ENCODE data around the gene ARHGEF4. TPM values are rescaled to one million over a fixed set of nuclear protein-coding genes. Genes with fewer than 3 reads are reported as not detected.

ARHGEF4 gene
- total RNA-seq, 2 experiments from 2014 or later, result 0.30 to 0.41 TPM

DNA sequence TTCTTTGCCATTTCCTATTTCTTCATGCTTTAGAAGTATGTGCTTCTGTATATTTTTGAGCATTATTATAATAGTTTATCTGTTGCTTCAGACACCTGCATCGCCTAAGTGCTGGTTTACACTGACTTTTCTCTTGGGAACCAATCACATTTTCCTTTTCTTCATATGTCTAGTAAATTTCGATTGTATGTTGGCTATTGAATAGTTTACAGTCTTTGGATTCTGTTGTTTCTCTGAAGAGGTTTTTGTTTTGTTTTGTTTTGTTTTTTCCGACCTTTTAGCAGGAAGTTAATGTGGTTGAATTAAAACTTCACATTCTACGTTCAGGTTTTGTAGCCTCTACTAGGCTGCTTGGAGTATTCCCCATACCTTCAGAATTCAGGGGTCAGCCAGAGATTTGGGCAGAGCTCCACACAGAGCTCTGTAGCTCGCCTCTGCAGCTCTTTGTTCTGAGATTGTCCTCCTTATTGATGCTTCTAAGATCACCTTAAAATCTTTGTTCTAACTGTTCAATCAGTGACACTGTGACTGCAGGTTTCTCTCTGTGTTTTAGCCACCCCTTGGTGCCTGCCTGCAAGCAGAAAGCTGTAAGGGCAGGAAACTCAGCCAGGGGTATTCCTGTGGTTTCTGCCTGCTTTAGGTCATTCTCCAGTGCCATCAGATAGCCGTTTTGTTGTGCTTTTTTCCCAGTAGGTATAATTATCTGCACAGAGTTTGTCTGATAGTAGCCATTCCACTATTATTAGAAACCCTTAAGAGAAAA lies 173.2 kb downstream of the ARHGEF4 start:
- DNase-seq (no peak), ATAC-seq (peak; percentile 30)
- Mint-ChIP-seq H3K4me3 (peak overlapping the region; percentile 31), H3K4me1 (peaks cover 31% of the 10 kb centered on the region), H3K9me3 (ENCODE audit: low read depth) (no peaks in the 10 kb centered on the region), H3K36me3 (peaks cover 1% of the 10 kb centered on the region), H3K27ac (peak overlapping the region; percentile 47), H3K27me3 (peaks cover 8% of the 10 kb centered on the region)
- CTCF ChIA-PET, result interaction anchor here (1.4 kb wide), 1 partner anchor 31 kb away, joined by 4 read pairs; no protein-coding TSS in a partner anchor

DNA sequence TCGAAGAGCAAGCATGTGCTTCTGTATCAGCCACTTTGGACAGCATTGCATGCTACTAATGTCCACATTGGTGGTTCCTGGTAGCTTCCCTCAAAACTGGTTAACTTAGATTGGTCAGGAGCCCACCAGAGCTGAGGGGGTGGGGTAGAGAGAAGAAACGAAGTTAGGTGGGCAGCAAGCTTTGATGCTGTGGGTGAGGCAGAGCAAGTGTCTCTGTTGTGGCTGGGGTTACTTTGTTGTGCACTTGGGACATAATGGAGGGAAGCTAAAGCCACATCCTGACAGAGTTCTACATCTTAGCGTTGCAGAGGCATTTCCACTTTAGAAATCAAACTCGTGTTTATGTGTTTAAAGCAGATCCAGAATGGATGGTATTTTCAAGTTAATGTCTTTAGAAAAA lies 173.9 kb downstream of the ARHGEF4 start:
- H3K9me3 Mint-ChIP-seq (ENCODE audit: low read depth), result no peaks in the 10 kb centered on the region
- H3K27ac Mint-ChIP-seq, result peak overlapping the region; percentile 80
- DNase-seq (peak; percentile 58), ATAC-seq (peak; percentile 80)
- peaks cover 8% of the 10 kb centered on the region for H3K27me3 Mint-ChIP-seq
- CTCF ChIA-PET, result interaction anchor here (1.4 kb wide), 1 partner anchor 31 kb away, joined by 4 read pairs; no protein-coding TSS in a partner anchor
- H3K36me3 Mint-ChIP-seq, result peaks cover 1% of the 10 kb centered on the region
- no peak overlapping the region for H3K4me3 Mint-ChIP-seq
- H3K4me1 Mint-ChIP-seq, result peaks cover 31% of the 10 kb centered on the region

DNA sequence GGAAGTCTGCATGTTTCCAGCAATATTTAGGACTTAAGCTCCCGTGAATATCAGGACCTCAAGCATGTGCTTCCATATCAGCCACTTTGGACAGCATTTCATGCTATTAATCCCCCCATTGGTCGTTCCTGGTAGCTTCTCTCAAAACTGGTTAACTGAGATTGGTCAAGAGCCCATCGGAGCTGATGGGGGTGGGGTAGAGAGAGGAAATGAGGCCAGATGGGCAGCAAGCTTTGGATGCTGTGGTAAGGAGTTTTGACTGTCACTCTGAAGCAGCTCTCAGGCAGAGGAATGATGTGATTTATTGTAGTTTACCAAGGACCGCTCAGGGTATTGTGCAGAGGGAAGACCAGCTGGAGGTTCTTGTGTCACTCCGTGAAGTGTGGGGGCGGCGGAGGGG lies 174.8 kb downstream of the ARHGEF4 start:
- CTCF ChIA-PET, result interaction anchor here (1.0 to 1.4 kb wide), 3 partner anchors 24 to 214 kb away, joined by 3 to 4 read pairs (median 3); no protein-coding TSS in a partner anchor
- Mint-ChIP-seq H3K27me3 (peaks cover 8% of the 10 kb centered on the region), H3K9me3 (ENCODE audit: low read depth) (no peaks in the 10 kb centered on the region)

DNA sequence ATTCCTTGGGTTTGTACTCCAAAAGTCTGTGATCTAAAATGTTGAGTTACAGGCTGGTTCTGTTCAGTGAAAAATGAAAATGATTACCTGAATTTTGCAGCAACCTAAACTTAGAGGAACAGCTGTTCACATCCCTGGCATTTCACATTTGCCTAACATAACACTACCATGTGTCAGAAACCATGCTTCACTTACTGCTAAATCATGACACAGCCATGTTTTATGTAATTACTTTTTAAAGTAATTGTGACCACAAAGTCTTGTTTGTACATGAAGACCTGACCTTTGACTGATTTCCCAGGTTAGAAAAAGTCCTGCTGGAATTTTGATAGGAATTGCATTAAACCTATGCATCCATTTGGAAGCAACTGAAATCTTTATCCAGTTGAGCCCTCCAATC lies 177.4 kb downstream of the ARHGEF4 start:
- Mint-ChIP-seq H3K4me1 (peaks cover 28% of the 10 kb centered on the region), H3K36me3 (no peaks in the 10 kb centered on the region)
- CTCF ChIA-PET, result no interaction called here

More for the DNA sequence above, 174.8 kb downstream of the ARHGEF4 start:
- no peak for DNase-seq
- no peak for ATAC-seq
- Mint-ChIP-seq H3K4me3 (no peak overlapping the region), H3K36me3 (peaks cover 1% of the 10 kb centered on the region), H3K27ac (no peak overlapping the region), H3K4me1 (peaks cover 31% of the 10 kb centered on the region)

DNA sequence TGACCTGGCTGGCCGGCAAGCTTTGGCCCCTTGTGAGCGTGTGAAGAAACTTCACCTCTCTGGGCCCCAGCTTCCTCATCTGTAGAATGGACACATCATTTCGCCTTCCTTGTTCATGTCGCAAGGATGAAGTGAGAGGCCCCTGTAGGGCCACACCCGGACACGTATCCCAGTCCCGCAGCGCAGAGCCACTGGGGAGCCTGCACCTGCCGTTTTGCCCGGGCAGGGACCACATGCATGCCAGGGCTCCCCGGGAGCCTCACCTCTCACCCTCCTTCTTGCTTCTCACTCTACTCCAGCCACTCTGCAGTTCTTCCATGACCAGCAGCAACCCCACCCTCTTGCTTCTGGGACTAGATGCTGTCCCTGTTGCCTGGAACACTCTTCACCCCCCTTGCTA lies 179.1 kb downstream of the ARHGEF4 start:
- ATAC-seq (no peak), DNase-seq (no peak)
- peaks cover 11% of the 10 kb centered on the region for H3K4me1 Mint-ChIP-seq
- no peaks in the 10 kb centered on the region for H3K36me3 Mint-ChIP-seq
- H3K27ac Mint-ChIP-seq, result no peak overlapping the region
- CTCF ChIA-PET, result no interaction called here
- H3K27me3 Mint-ChIP-seq, result peaks cover 18% of the 10 kb centered on the region
- no peak overlapping the region for H3K4me3 Mint-ChIP-seq
- H3K9me3 Mint-ChIP-seq (ENCODE audit: low read depth), result no peaks in the 10 kb centered on the region

More for the DNA sequence above, 177.4 kb downstream of the ARHGEF4 start:
- Mint-ChIP-seq H3K27ac (no peak overlapping the region), H3K4me3 (no peak overlapping the region), H3K27me3 (peaks cover 17% of the 10 kb centered on the region), H3K9me3 (ENCODE audit: low read depth) (no peaks in the 10 kb centered on the region)
- no peak for DNase-seq
- ATAC-seq, result no peak

DNA sequence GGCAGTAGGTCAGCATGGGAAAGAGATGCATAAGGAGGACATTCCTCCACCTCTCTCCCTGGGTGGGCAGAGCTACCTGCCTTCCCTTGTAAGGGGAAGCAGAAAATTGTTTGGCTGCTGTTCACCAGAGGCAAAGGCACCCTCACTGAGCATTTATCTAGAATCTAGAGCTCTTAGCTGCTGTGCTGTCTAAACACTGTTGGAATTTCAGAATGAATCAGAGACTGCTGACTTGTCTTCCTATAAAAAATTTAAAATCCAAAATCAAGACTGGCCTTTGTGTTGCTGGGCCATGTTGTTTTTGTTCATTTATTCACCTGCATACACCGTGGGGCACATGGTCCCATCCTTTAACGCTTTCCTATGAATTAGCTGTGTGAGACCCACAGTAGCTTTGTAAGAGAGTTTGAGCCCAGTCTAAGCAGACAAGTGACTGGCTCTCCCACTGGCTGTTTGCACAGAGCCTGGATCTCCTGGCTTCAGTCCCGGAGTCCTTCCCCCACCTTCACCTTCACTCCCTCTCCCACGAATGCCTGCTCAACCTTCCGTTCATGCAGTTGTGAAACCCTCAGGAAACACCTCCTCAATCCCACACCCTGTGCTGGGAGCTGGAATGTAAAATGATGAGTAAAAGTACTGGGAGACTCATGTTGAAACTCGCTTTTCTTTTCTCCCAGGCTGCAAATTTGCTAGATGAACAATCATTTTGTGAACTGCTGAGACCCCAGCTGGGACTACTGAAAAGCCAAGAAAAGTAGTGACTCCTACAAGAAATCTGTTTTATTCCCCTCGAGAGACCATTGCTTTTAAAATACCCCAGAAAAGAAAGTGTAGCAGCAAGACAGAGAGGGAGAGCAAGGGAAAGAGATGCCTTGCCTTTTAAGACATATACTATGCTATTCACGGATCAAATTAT lies 180.4 kb downstream of the ARHGEF4 start:
- Mint-ChIP-seq H3K4me1 (no peaks in the 10 kb centered on the region), H3K9me3 (ENCODE audit: low read depth) (no peaks in the 10 kb centered on the region), H3K4me3 (no peak overlapping the region), H3K27ac (no peak overlapping the region), H3K27me3 (peaks cover 26% of the 10 kb centered on the region), H3K36me3 (peaks cover 2% of the 10 kb centered on the region)
- CTCF ChIA-PET, result no interaction called here
- DNase-seq (no peak), ATAC-seq (no peak)

DNA sequence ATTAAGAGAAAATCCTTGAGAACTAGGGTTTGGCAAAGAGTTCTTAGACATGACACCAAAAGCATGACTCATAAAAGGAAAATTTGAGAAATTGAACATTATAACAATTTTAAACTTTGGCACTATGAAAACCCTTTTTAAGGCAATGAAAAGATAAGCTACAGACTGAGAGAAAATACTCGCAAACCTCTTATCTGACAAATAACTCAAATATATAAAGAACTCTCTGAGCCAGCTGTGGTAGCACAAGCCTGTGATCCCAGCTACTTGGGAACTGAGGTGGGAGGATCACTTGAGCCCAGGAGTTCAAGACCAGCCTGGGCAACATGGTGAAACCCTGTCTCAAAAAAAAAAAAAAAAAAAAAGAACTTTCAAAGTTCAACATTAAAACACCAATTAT lies 186.0 kb downstream of the ARHGEF4 start:
- no peak for DNase-seq
- no peak overlapping the region for H3K27ac Mint-ChIP-seq
- peaks cover 56% of the 10 kb centered on the region for H3K27me3 Mint-ChIP-seq
- H3K4me3 Mint-ChIP-seq, result no peak overlapping the region
- peaks cover 2% of the 10 kb centered on the region for H3K36me3 Mint-ChIP-seq
- ATAC-seq, result no peak
- peaks cover 3% of the 10 kb centered on the region for H3K9me3 Mint-ChIP-seq (ENCODE audit: low read depth)
- CTCF ChIA-PET, result no interaction called here
- no peaks in the 10 kb centered on the region for H3K4me1 Mint-ChIP-seq

DNA sequence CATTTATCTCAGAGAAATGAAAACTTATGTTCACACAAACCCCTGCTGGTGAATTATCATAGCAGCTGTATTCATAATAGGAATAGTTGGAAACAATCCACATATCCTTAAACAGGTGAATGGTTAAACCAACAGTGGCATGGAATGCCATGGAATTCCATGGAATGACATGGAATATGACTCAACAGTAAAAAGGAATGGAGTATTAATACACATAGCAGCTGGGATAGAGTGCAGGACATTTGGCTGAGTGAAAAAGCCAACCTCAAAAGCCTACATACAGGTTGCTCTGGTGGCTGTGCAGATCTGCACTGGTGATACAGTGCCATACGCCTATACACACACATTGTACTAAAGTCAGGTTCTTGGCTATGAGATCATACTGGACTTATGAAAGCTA lies 187.0 kb downstream of the ARHGEF4 start:
- Mint-ChIP-seq H3K4me3 (no peak overlapping the region), H3K27me3 (peaks cover 49% of the 10 kb centered on the region), H3K36me3 (peaks cover 2% of the 10 kb centered on the region), H3K4me1 (no peaks in the 10 kb centered on the region), H3K9me3 (ENCODE audit: low read depth) (peaks cover 3% of the 10 kb centered on the region), H3K27ac (no peak overlapping the region)
- ATAC-seq, result no peak
- CTCF ChIA-PET, result no interaction called here
- DNase-seq, result no peak

DNA sequence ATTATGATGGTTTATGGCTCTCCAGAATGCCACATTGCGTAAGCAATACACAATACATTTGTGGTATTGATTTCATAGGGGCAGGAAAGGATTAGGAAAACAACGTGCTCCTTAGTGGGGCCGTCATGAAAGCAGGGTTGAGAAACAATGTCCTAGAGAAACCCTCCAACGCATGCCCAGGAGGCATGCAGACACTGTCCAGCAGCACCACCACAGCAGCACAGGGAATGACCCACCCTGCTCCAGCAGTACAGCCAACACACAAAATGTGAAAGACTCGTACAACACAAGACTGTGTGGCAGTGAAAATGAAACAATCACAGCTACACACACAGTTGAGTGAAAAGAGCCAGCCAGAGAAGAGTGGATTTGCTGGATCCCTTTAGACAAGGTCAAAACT lies 190.2 kb downstream of the ARHGEF4 start:
- ATAC-seq (no peak), DNase-seq (no peak)
- H3K27ac Mint-ChIP-seq, result no peak overlapping the region
- no peaks in the 10 kb centered on the region for H3K36me3 Mint-ChIP-seq
- H3K4me1 Mint-ChIP-seq, result no peaks in the 10 kb centered on the region
- peaks cover 48% of the 10 kb centered on the region for H3K27me3 Mint-ChIP-seq
- H3K9me3 Mint-ChIP-seq (ENCODE audit: low read depth), result peaks cover 3% of the 10 kb centered on the region
- CTCF ChIA-PET, result no interaction called here
- no peak overlapping the region for H3K4me3 Mint-ChIP-seq

DNA sequence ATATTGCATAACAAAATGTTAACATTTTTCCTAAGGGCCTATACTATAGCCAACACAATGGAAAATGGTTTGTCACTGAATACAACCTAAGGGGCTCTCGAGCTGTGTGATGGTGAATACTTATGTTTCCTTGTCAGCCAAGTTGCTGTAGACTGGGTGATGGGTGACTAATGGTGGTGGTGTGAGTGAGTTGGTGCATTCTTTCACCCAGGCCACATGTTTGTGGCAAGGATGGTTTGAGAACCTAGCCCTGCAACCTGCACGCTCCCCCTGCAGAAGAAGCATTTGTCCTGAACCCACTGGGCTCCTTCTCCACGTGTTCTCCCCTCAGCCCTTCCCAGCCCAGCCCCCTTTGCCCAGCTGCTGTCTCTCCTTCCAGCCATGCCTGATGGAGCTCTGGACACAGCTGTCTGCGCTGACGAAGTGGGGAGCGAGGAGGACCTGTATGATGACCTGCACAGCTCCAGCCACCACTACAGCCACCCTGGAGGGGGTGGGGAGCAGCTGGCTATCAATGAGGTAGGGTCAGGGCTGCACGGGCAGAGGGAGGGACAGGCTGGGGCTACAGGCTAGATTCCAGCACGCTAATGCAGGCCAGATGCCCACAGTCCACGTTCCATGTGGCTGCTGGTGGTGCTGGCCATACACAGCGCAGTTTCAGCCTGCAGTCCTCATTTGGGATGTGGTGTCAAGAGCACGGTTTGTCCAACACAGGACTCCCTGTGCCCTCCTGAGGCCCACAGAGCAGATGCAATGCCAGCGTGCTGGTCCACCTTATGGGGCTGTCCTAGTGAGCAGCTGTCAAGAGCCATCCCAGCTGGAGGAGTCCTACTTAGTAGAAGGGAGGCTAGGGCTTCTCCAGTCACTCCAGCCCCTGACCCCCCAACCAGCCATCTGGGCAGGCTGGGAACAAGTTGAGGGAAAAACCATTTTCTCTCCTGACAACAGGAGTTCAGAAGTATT lies 191.1 kb downstream of the ARHGEF4 start:
- no peaks in the 10 kb centered on the region for H3K4me1 Mint-ChIP-seq
- H3K4me3 Mint-ChIP-seq, result no peak overlapping the region
- no peak overlapping the region for H3K27ac Mint-ChIP-seq
- DNase-seq, result peak; percentile 19
- ATAC-seq, result no peak
- H3K9me3 Mint-ChIP-seq (ENCODE audit: low read depth), result peaks cover 3% of the 10 kb centered on the region
- no peaks in the 10 kb centered on the region for H3K36me3 Mint-ChIP-seq
- peaks cover 40% of the 10 kb centered on the region for H3K27me3 Mint-ChIP-seq
- CTCF ChIA-PET, result no interaction called here

DNA sequence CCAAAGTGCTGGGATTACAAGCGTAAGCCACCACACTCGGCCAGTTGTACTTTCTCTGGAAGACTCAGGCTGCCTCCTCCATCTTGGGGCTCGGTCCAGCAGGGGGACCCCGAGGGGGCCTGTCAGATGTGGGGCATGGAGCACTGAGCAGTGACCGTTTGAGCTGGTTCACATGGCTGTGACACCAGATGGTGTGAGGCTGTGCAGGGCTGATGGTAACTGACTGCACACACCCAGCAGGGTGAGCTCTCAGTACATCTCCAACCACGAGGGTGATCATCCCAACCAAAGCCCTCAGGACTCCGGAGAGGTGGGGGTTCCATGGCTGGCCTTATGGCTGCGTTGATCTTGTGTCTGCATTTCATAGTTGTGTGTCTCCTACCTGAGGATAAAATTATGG lies 193.1 kb downstream of the ARHGEF4 start:
- H3K27me3 Mint-ChIP-seq, result peaks cover 43% of the 10 kb centered on the region
- peaks cover 2% of the 10 kb centered on the region for H3K4me1 Mint-ChIP-seq
- peaks cover 3% of the 10 kb centered on the region for H3K9me3 Mint-ChIP-seq (ENCODE audit: low read depth)
- ATAC-seq (no peak), DNase-seq (no peak)
- no peak overlapping the region for H3K4me3 Mint-ChIP-seq
- no peak overlapping the region for H3K27ac Mint-ChIP-seq
- CTCF ChIA-PET, result no interaction called here
- no peaks in the 10 kb centered on the region for H3K36me3 Mint-ChIP-seq

DNA sequence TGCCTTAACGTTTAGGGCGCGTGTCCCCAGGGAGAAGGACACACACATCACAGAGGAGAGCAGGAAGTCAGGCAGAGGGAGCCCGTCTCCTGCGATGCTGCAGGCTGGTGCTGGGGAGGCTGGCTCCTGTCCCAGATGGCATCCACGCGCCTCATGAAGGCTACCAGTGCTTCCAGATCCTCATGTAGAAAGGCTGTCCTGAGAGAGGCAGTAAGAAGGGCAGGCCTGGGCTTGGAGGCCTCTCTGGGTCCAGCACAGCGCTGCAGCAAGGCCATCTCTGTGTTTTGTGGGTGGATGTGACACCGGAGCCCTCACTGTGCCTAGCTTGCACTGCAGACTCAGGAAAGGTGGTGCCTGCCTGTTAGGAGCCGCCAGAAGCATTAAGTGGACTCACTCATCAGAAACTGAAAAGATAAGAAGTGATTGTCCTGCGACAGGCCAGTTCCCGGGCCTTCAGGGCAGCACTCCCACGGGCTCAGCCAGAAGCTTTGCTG lies 193.8 kb downstream of the ARHGEF4 start:
- H3K36me3 Mint-ChIP-seq, result no peaks in the 10 kb centered on the region
- no peak for ATAC-seq
- H3K4me1 Mint-ChIP-seq, result peaks cover 2% of the 10 kb centered on the region
- CTCF ChIA-PET, result no interaction called here
- no peak for DNase-seq
- H3K4me3 Mint-ChIP-seq, result no peak overlapping the region
- H3K27ac Mint-ChIP-seq, result no peak overlapping the region
- peaks cover 3% of the 10 kb centered on the region for H3K9me3 Mint-ChIP-seq (ENCODE audit: low read depth)
- peaks cover 42% of the 10 kb centered on the region for H3K27me3 Mint-ChIP-seq

DNA sequence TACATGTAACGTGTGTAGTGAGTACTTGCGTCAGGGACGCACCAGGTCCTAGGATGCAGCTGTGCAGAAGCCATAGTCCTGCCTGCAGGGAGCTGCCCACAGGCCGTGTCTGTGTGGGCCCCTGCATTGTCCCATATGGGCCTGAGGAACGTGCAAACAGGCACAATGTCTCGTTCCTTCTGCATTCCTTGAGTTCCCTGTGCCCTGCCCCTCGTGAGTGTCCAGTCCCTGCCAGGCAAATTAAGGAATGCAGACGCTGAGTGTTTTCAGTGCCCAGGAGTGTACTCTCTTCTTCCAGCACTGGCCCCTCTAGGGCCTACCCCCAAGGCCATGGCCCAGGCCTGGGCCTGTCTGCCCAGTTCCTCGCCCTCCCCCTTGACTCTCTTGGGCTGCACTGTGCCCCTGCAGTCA lies 194.7 kb downstream of the ARHGEF4 start:
- Mint-ChIP-seq H3K27ac (no peak overlapping the region), H3K4me3 (no peak overlapping the region), H3K27me3 (peaks cover 43% of the 10 kb centered on the region), H3K36me3 (no peaks in the 10 kb centered on the region), H3K4me1 (peaks cover 2% of the 10 kb centered on the region), H3K9me3 (ENCODE audit: low read depth) (peaks cover 3% of the 10 kb centered on the region)
- ATAC-seq, result no peak
- CTCF ChIA-PET, result no interaction called here
- DNase-seq, result no peak

Measured in activated CD8-positive, alpha-beta memory T cell treated with anti-CD3 and anti-CD28 coated beads, Interleukin-2, amount 10 ng/mL, durations not matched to agents 7 days and 5 days (primary cell).